GM12878 (cell line): ENCODE data around the gene GRK2. TPM values are rescaled to one million over a fixed set of nuclear protein-coding genes. Genes with fewer than 3 reads are reported as not detected.

Experiments
- ATAC-seq: fragments of 200-7000 bp; cut with Tn5 transposase; 3 replicates; pipeline ENCODE4 v1.9.1; 2020; ENCODE audit warnings: mild to moderate bottlenecking, moderate library complexity
- BruUV-seq: library from RNA; stranded (reverse); fragments of 400-500 nt; replicated peaks from 2 replicates; lab custom pipeline; 2021; lab: Mats Ljungman, UMichigan
- CTCF ChIA-PET: fragments of 300-600 bp; sonication (Branson Sonifier 250); formaldehyde crosslinking; extraction: SDS; loops from one replicate; lab custom pipeline; 2021; ENCODE audit warnings: inconsistent platforms; lab: Yijun Ruan, JAX
- POLR2A ChIA-PET: fragments of 350-600 bp; formaldehyde crosslinking; extraction: SDS; loops from one replicate; lab custom pipeline; 2021; ENCODE audit warnings: inconsistent platforms; lab: Charles Lee
- RAD21 ChIA-PET: fragments of 300-600 bp; sonication (Branson Sonifier 250); formaldehyde crosslinking; loops from one replicate; lab custom pipeline; 2023; ENCODE audit warnings: antibody characterized with exemption; ENCODE audit not compliant: unreplicated experiment; lab: Charles Lee
- SMC1A ChIA-PET: fragments of 300-600 bp; sonication (Branson Sonifier 250); formaldehyde crosslinking; loops from one replicate; lab custom pipeline; 2023; ENCODE audit not compliant: unreplicated experiment, uncharacterized antibody; lab: Charles Lee
- DNase-seq: peaks from one replicate; pipeline ENCODE4 v3.0.0-alpha.2; 2011; ENCODE audit warnings: low read depth, low spot score
- FAIRE-seq: peaks from 3 replicates; lab custom pipeline; 2011; peaks lifted over from hg19 to GRCh38; lab: Jason Lieb, UNC
- H2AFZ ChIP-seq: 2 replicates; pipeline ENCODE4 v1.6.0; 2011; ENCODE audit warnings: low read depth, low read length, control low read depth; ENCODE audit not compliant: control insufficient read depth
- H3K27ac ChIP-seq: 2 replicates; pipeline ENCODE4 v1.5.1; 2011; ENCODE audit warnings: control low read depth; ENCODE audit not compliant: control insufficient read depth, insufficient read depth
- H3K27me3 ChIP-seq, 2 experiments: replicated peaks in 1 of 2; 2 replicates each; pipeline versions ENCODE4 v1.6.0 to v1.6.1; 2011; ENCODE audit warnings: low read length in 1 of 2; ENCODE audit not compliant: control insufficient read depth in 2 of 2, insufficient read depth in 2 of 2
- H3K36me3 ChIP-seq, 2 experiments: 2 replicates each; pipeline ENCODE4 v1.5.1; 2011; ENCODE audit warnings: low read length in 1 of 2; ENCODE audit not compliant: control insufficient read depth in 2 of 2, insufficient read depth in 2 of 2
- H3K4me1 ChIP-seq: 2 replicates; pipeline ENCODE4 v1.6.1; 2011; ENCODE audit warnings: mild to moderate bottlenecking, low read length, moderate library complexity, mixed read lengths; ENCODE audit not compliant: control insufficient read depth, insufficient read depth
- H3K4me2 ChIP-seq: 2 replicates; pipeline ENCODE4 v1.6.0; 2011; ENCODE audit warnings: control low read depth; ENCODE audit not compliant: control insufficient read depth, insufficient read depth
- H3K4me3 ChIP-seq: fragments of 200-600 bp; sonication (generic); 2 replicates; pipeline ENCODE4 v1.5.1; 2016
- H3K79me2 ChIP-seq: 2 replicates; pipeline ENCODE4 v1.6.0; 2011; ENCODE audit warnings: low read length; ENCODE audit not compliant: control insufficient read depth, insufficient read depth
- H3K9ac ChIP-seq: 2 replicates; pipeline ENCODE4 v1.8.0; 2011; ENCODE audit warnings: low read length, control low read depth, mixed read lengths; ENCODE audit not compliant: control insufficient read depth, insufficient read depth
- H3K9me3 ChIP-seq: replicated peaks from 3 replicates; pipeline ENCODE4 v1.5.1; 2011; ENCODE audit warnings: mild to moderate bottlenecking, low read length; ENCODE audit not compliant: control insufficient read depth, insufficient read depth
- H4K20me1 ChIP-seq: 2 replicates; pipeline ENCODE4 v1.6.0; 2011; ENCODE audit not compliant: control insufficient read depth, insufficient read depth
- HDAC6 ChIP-seq: fragments of 200-600 bp; sonication (generic); IDR thresholded peaks from one replicate; pipeline ENCODE4 v1.8.0; 2017; ENCODE audit warnings: antibody characterized with exemption; ENCODE audit not compliant: unreplicated experiment
- MEF2A ChIP-seq: IDR thresholded peaks from 2 replicates; pipeline ENCODE4 v1.6.1; 2011; ENCODE audit warnings: low read depth, mild to moderate bottlenecking, low read length, moderate library complexity; ENCODE audit not compliant: insufficient read depth
- RAD21 ChIP-seq: IDR thresholded peaks from 2 replicates; pipeline ENCODE4 v1.6.1; 2011; ENCODE audit warnings: mild to moderate bottlenecking, low read depth, low read length, moderate library complexity; ENCODE audit not compliant: insufficient read depth
- YBX1 ChIP-seq: fragments of 450-650 bp; IDR thresholded peaks from 2 replicates; pipeline ENCODE4 v1.6.1; 2016; ENCODE audit warnings: antibody characterized with exemption
- ZBTB4 ChIP-seq: fragments of 450-650 bp; formaldehyde crosslinking; IDR thresholded peaks from 2 replicates; pipeline ENCODE4 v1.4.0; 2022; ENCODE audit warnings: mild to moderate bottlenecking, moderate library complexity
- WGBS: methylation state at CpG from one replicate; pipeline ENCODE4 v1.1.6; 2016; ENCODE audit warnings: low lambda C conversion rate; ENCODE audit not compliant: insufficient replicate concordance, insufficient coverage; ENCODE audit errors: missing lambda C conversion rate; 5-methylcytosine and 5-hydroxymethylcytosine counted together
- in situ Hi-C: fragments of 300-500 bp; cut with MboI; formaldehyde crosslinking; loops from 9 replicates; pipeline ENCODE4 v1.14.3; 2018; ENCODE audit warnings: mixed read lengths
- intact Hi-C: fragments of 100-400 bp; cut with micrococcal nuclease; formaldehyde crosslinking; loops from one replicate; pipeline ENCODE4 v1.14.2; 2022; ENCODE audit not compliant: unreplicated experiment
- polyA plus RNA-seq, 11 experiments: library from polyadenylated mRNA; depleted of rRNA in 4 of 11; unstranded in 6 of 11; stranded (reverse) in 5 of 11; fragments of >200 nt; fragmentation: Nextera tagmentation in 4 of 11; fragmentation: Illumina TruSeq in 1 of 11; extraction: Ambion mirVana in 4 of 11; extraction: Trizol in 1 of 11; gene quantifications; 1 replicate in 1 of 11; 2 replicates in 10 of 11; pipeline versions ENCODE4 v1.2.1 to v1.2.3, GENCODE V29; 2011 to 2016; ENCODE audit warnings: inconsistent platforms in 2 of 11, missing spikeins in 2 of 11, low read depth in 1 of 11
- total RNA-seq, 4 experiments: library from RNA; depleted of rRNA in 3 of 4; stranded (reverse); fragments of >200 nt in 3 of 4; fragmentation: Illumina TruSeq in 1 of 4; extraction: Trizol in 1 of 4; gene quantifications; 2 replicates each; pipeline versions ENCODE4 v1.2.1 to v1.2.3, GENCODE V29; 2013 to 2021

Gene GRK2
- total and polyA plus RNA-seq, 10 of the 15 experiments (the other 5 are each of a cell fraction or from before 2014, with no cell fraction given): 1.0 to 160 (median 66.1) TPM

- no peak for TF ChIP-seq RAD21
- no peak for TF ChIP-seq HDAC6
- TF ChIP-seq YBX1: no peak
- no peak for TF ChIP-seq ZBTB4 (CRISPR knock-in tag)
Measured at GRCh38 chr11:67320011-67320410, 53.7 kb downstream of the GRK2 start (continued).

GRCh38 chr11:67320691-67321090 lies 54.4 kb downstream of the GRK2 start:
- H4K20me1 ChIP-seq: no peaks in the 10 kb centered on the region
- intact Hi-C loops: no loop called here
- H3K36me3 ChIP-seq: no peaks in the 10 kb centered on the region
- SMC1A ChIA-PET: interaction anchor here (0.5 to 7.6 kb wide), 10 partner anchors 10 to 552 kb away, joined by 3 to 82 read pairs (median 5); partner anchors contain the start of gene POLD4
- H3K79me2 ChIP-seq: no peaks in the 10 kb centered on the region
- no peak for TF ChIP-seq MEF2A
- in situ Hi-C loops: no loop called here
- RAD21 ChIA-PET: interaction anchor here (0.7 to 7.8 kb wide), 5 partner anchors 26 to 61 kb away, joined by 3 to 75 read pairs (median 4); partner anchors contain the start of genes CLCF1 and POLD4
- DNase-seq (no peak), ATAC-seq (no peak), FAIRE-seq (no peak)
- H2AFZ ChIP-seq: no peak overlapping the region
- H3K9me3 ChIP-seq: no peaks in the 10 kb centered on the region
- no peak overlapping the region for H3K4me2 ChIP-seq
- H3K27ac ChIP-seq: no peak overlapping the region
- H3K9ac ChIP-seq: no peak overlapping the region
- H3K4me1 ChIP-seq: peaks cover 3% of the 10 kb centered on the region
- no TSS peak for BruUV-seq
- no peaks in the 10 kb centered on the region for H3K27me3 ChIP-seq
- H3K4me3 ChIP-seq: no peak overlapping the region
- 77% methylated on average over 2 of the region's 2 CpGs for WGBS
- CTCF ChIA-PET: interaction anchor here (0.5 to 12.1 kb wide), 7 partner anchors 24 to 371 kb away, joined by 3 to 151 read pairs (median 35); partner anchors contain the start of gene POLD4
- POLR2A ChIA-PET: interaction anchor here (0.9 to 2.8 kb wide), 4 partner anchors 24 to 33 kb away, joined by 3 to 10 read pairs (median 4); partner anchors contain the start of gene POLD4
